Measurements from ENCODE around the gene SGSM2.

The SGSM2 gene

GRCh38 chr17:2399572-2400473 lies 62.5 kb downstream of the SGSM2 start:
- peak; percentile 97 to 98 for DNase-seq

- DNase-seq = peak; percentile 83 to 94
Observed at GRCh38 chr17:2400474-2400866, 63.2 kb downstream of the SGSM2 start.

- DNase-seq = peak; percentile 97 to 98
Observed at GRCh38 chr17:2400877-2401425, 63.6 kb downstream of the SGSM2 start, which contains the start of gene MNT. TSS of gene MNT (minus strand) at chr17:2401060. CDS start at chr17:2400712, 348 bp downstream.

- DNase-seq = peak; percentile 99 to 100
Observed at GRCh38 chr17:2401426-2402221, 64.3 kb downstream of the SGSM2 start.

GRCh38 chr17:2402544-2402943 lies 65.2 kb downstream of the SGSM2 start:
- DNase-seq = no peak

- DNase-seq = no peak
Observed at GRCh38 chr17:2403044-2403443, 65.7 kb downstream of the SGSM2 start.

- DNase-seq = peak; percentile 60 to 72
Observed at GRCh38 chr17:2405247-2405926, 68.1 kb downstream of the SGSM2 start.

GRCh38 chr17:2406271-2406902 lies 69.1 kb downstream of the SGSM2 start:
- DNase-seq = peak in 1 of 2 donors; percentile 32

- peak; percentile 87 to 95 for DNase-seq
Observed at GRCh38 chr17:2406903-2407790, 69.8 kb downstream of the SGSM2 start.

- DNase-seq = no peak
Observed at GRCh38 chr17:2410951-2411350, 73.7 kb downstream of the SGSM2 start.

- DNase-seq = no peak
Observed at GRCh38 chr17:2412561-2413021, 75.3 kb downstream of the SGSM2 start.

GRCh38 chr17:2414446-2415064 lies 77.3 kb downstream of the SGSM2 start:
- peak in 1 of 2 donors; percentile 56 for DNase-seq

GRCh38 chr17:2415081-2415480 lies 77.8 kb downstream of the SGSM2 start:
- DNase-seq = no peak

GRCh38 chr17:2416010-2416734 lies 78.9 kb downstream of the SGSM2 start:
- peak; percentile 88 to 93 for DNase-seq

GRCh38 chr17:2418572-2418971 lies 81.3 kb downstream of the SGSM2 start:
- DNase-seq = no peak

GRCh38 chr17:2419486-2419885 lies 82.2 kb downstream of the SGSM2 start:
- no peak for DNase-seq

- DNase-seq = no peak
Observed at GRCh38 chr17:2420176-2420575, 82.9 kb downstream of the SGSM2 start.

- DNase-seq = no peak
Observed at GRCh38 chr17:2421315-2422147, 84.2 kb downstream of the SGSM2 start.

- no peak for DNase-seq
Observed at GRCh38 chr17:2423271-2423670, 86.0 kb downstream of the SGSM2 start.

Data from inflammatory macrophage (primary cell).